GM23338 (cell line): ENCODE measurements around the gene KIF5A.

Experiments used
- CTCF ChIP-seq, 2 experiments: fragments of 200-600 bp in 1 of 2; sonication (generic) in 1 of 2; conservative IDR thresholded peaks; 2 replicates each; pipeline versions ENCODE4 v1.5.1 to v1.6.1; 2016 to 2017; ENCODE audit warnings: antibody characterized with exemption in 2 of 2, low read depth in 2 of 2, mild to moderate bottlenecking in 2 of 2, moderate library complexity in 1 of 2
- EZH2phosphoT487 ChIP-seq: fragments of 200-600 bp; sonication (generic); IDR thresholded peaks from one replicate; pipeline ENCODE4 v1.8.1; 2018; ENCODE audit warnings: antibody characterized with exemption; ENCODE audit not compliant: unreplicated experiment
- ZNF114 ChIP-seq: fragments of 250-450 bp; sonication (Bioruptor Pico); IDR thresholded peaks from 2 replicates; pipeline ENCODE4 v1.5.0; 2020; ENCODE audit warnings: mild to moderate bottlenecking, moderate library complexity

DNA sequence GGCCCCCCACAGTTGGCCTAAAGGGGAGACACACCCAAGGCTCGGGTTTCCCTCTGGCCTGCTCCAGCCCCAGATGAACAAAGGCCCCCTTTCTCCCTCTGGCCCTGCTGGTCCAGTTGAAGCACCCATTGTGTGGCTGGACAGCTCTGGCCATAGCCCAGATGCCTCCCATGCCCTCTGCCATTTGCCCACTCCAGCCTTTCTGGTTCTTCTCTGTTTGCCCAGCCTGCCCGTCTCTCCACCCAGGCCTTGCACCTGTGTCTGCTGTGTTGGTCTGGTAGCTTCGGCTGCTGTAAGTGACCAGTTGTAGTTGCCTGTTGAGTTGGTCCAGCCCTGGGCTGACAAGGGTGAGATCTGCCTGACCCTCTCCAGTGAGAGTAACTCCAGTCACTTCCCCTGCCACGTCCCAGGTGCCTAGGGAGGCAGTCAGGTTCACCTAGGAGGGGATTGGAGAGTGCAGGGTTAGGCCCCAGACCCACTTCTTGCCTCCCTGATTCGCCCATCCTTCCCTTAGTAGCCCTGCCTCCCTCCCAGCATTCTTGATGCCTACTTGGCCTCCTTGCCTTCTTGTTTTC, 80.1 kb downstream of the KIF5A start:
- no peak for TF ChIP-seq CTCF (conservative IDR thresholded peaks at IDR 0.05; ENCODE audit: low read depth in 2 of 2)
- TF ChIP-seq EZH2phosphoT487, result no peak
- no peak for TF ChIP-seq ZNF114 (CRISPR knock-in tag)
